ENCODE results near the gene TOR1A.

TOR1A gene

GRCh38 chr9:129809346-129809745 is 14.6 kb downstream of the TOR1A start:
- Histone ChIP-seq H3F3A (ENCODE audit: control insufficient read depth, insufficient read depth) (peaks cover 5% of the 10 kb centered on the region; the same call in 1 of the 2 replicates), H3K4me3 (ENCODE audit: low read length) (no peak overlapping the region), H3K9me3 (ENCODE audit: control insufficient read depth, insufficient read depth, low read length) (no peaks in the 10 kb centered on the region), H3K9me2 (replicated peaks; ENCODE audit: control insufficient read depth, low read length) (no peaks in the 10 kb centered on the region), H3K27ac (ENCODE audit: low read depth, low read length) (no peak overlapping the region), H3K4me1 (ENCODE audit: control insufficient read depth, low read length) (peaks cover 7% of the 10 kb centered on the region), H3K79me2 (ENCODE audit: control insufficient read depth, low read length) (peaks cover 5% of the 10 kb centered on the region), H4K20me1 (ENCODE audit: control insufficient read depth, insufficient read depth, low read depth, low read length) (no peaks in the 10 kb centered on the region), H3K27me3 (ENCODE audit: control insufficient read depth, low read length) (no peaks in the 10 kb centered on the region), H3K4me2 (ENCODE audit: low read length) (no peak overlapping the region), H3K36me3 (ENCODE audit: control insufficient read depth, low read length) (peaks cover 54% of the 10 kb centered on the region)
- TF ChIP-seq EZH2phosphoT487 (IDR thresholded peaks at IDR 0.05; ENCODE audit: borderline replicate concordance, low read length) (no peak), CTCF (IDR thresholded peaks at IDR 0.05; ENCODE audit: low read depth, low read length, poor library complexity, severe bottlenecking) (no peak)

- Histone ChIP-seq H3K79me2 (ENCODE audit: control insufficient read depth, low read length) (peaks cover 11% of the 10 kb centered on the region), H3F3A (ENCODE audit: control insufficient read depth, insufficient read depth) (peaks cover 5% of the 10 kb centered on the region; the same call in 1 of the 2 replicates), H3K9me3 (ENCODE audit: control insufficient read depth, insufficient read depth, low read length) (no peaks in the 10 kb centered on the region), H3K4me3 (ENCODE audit: low read length) (no peak overlapping the region), H3K27me3 (ENCODE audit: control insufficient read depth, low read length) (no peaks in the 10 kb centered on the region), H3K4me1 (ENCODE audit: control insufficient read depth, low read length) (peaks cover 15% of the 10 kb centered on the region), H4K20me1 (ENCODE audit: control insufficient read depth, insufficient read depth, low read depth, low read length) (no peaks in the 10 kb centered on the region), H3K4me2 (ENCODE audit: low read length) (no peak overlapping the region), H3K27ac (ENCODE audit: low read depth, low read length) (no peak overlapping the region), H3K9me2 (replicated peaks; ENCODE audit: control insufficient read depth, low read length) (no peaks in the 10 kb centered on the region), H3K36me3 (ENCODE audit: control insufficient read depth, low read length) (peaks cover 29% of the 10 kb centered on the region)
- TF ChIP-seq CTCF (IDR thresholded peaks at IDR 0.05; ENCODE audit: low read depth, low read length, poor library complexity, severe bottlenecking) (no peak), EZH2phosphoT487 (IDR thresholded peaks at IDR 0.05; ENCODE audit: borderline replicate concordance, low read length) (no peak)
Observed at GRCh38 chr9:129806061-129806460, 17.9 kb downstream of the TOR1A start.

- H4K20me1 ChIP-seq (ENCODE audit: control insufficient read depth, insufficient read depth, low read depth, low read length) = no peaks in the 10 kb centered on the region
- H3F3A ChIP-seq (ENCODE audit: control insufficient read depth, insufficient read depth) = peaks cover 5% of the 10 kb centered on the region; the same call in 1 of the 2 replicates
- no peak for TF ChIP-seq EZH2phosphoT487 (IDR thresholded peaks at IDR 0.05; ENCODE audit: borderline replicate concordance, low read length)
- TF ChIP-seq CTCF (IDR thresholded peaks at IDR 0.05; ENCODE audit: low read depth, low read length, poor library complexity, severe bottlenecking) = no peak
- H3K4me1 ChIP-seq (ENCODE audit: control insufficient read depth, low read length) = peaks cover 12% of the 10 kb centered on the region
- H3K9me2 ChIP-seq (replicated peaks; ENCODE audit: control insufficient read depth, low read length) = no peaks in the 10 kb centered on the region
- no peak overlapping the region for H3K27ac ChIP-seq (ENCODE audit: low read depth, low read length)
- no peaks in the 10 kb centered on the region for H3K27me3 ChIP-seq (ENCODE audit: control insufficient read depth, low read length)
- peak overlapping the region; percentile 85 for H3K4me3 ChIP-seq (ENCODE audit: low read length)
- H3K36me3 ChIP-seq (ENCODE audit: control insufficient read depth, low read length) = peaks cover 12% of the 10 kb centered on the region
- no peaks in the 10 kb centered on the region for H3K9me3 ChIP-seq (ENCODE audit: control insufficient read depth, insufficient read depth, low read length)
- peaks cover 11% of the 10 kb centered on the region for H3K79me2 ChIP-seq (ENCODE audit: control insufficient read depth, low read length)
- H3K4me2 ChIP-seq (ENCODE audit: low read length) = peak overlapping the region; percentile 87
Observed at GRCh38 chr9:129803676-129804060, 20.3 kb downstream of the TOR1A start.
